HFF-Myc (cell line): ENCODE data around the gene KRT17.
"Not testable (repeated sequence)": the region's sequence is repeated elsewhere in the genome, so short reads cannot be mapped to it uniquely, and the experiment has no call there.

Experiments
- DNase-seq: peaks from one replicate; pipeline ENCODE4 v3.0.0-alpha.2; 2011; ENCODE audit warnings: low read depth; ENCODE audit errors: extremely low read depth
- H3K4me3 ChIP-seq: replicated peaks from 2 replicates; pipeline ENCODE4 v1.5.1; 2011; ENCODE audit warnings: low read depth, mild to moderate bottlenecking, control low read depth, low read length
- CTCF ChIP-seq: IDR thresholded peaks from 2 replicates; pipeline ENCODE4 v1.5.1; 2012; ENCODE audit warnings: mild to moderate bottlenecking, low read depth, low read length, control low read depth; ENCODE audit errors: missing control alignments

Gene KRT17

GRCh38 chr17:41631898-41632285 lies 7.5 kb upstream of the KRT17 start:
- DNase-seq: no peak
- no peak for TF ChIP-seq CTCF
- no peak overlapping the region for H3K4me3 ChIP-seq

- DNase-seq: no peak
- no peak for TF ChIP-seq CTCF
- H3K4me3 ChIP-seq: no peak overlapping the region
Measured at GRCh38 chr17:41631025-41631897, 6.9 kb upstream of the KRT17 start.

GRCh38 chr17:41629826-41630670 lies 5.7 kb upstream of the KRT17 start:
- H3K4me3 ChIP-seq: no peak overlapping the region
- TF ChIP-seq CTCF: no peak
- no peak for DNase-seq

- DNase-seq: no peak
Measured at GRCh38 chr17:41629316-41629715, 4.9 kb upstream of the KRT17 start.

GRCh38 chr17:41628621-41629255 lies 4.4 kb upstream of the KRT17 start:
- not testable (repeated sequence) for H3K4me3 ChIP-seq, DNase-seq

More at GRCh38 chr17:41629316-41629715, 4.9 kb upstream of the KRT17 start:
- no peak overlapping the region for H3K4me3 ChIP-seq
- TF ChIP-seq CTCF: no peak

GRCh38 chr17:41628073-41628370 lies 3.6 kb upstream of the KRT17 start:
- not testable (repeated sequence) for DNase-seq, H3K4me3 ChIP-seq

- no peak for TF ChIP-seq CTCF
- H3K4me3 ChIP-seq: no peak overlapping the region
- no peak for DNase-seq
Measured at GRCh38 chr17:41627316-41628072, 3.1 kb upstream of the KRT17 start.

- DNase-seq, H3K4me3 ChIP-seq: not testable (repeated sequence)
Measured at GRCh38 chr17:41626914-41627295, 2.5 kb upstream of the KRT17 start.

- H3K4me3 ChIP-seq, DNase-seq: not testable (repeated sequence)
Measured at GRCh38 chr17:41626028-41626913, 1.9 kb upstream of the KRT17 start.
